HCT116 (cell line): ENCODE measurements around the gene IL1B. TPM values are rescaled to one million over a fixed set of nuclear protein-coding genes. Genes with fewer than 3 reads are reported as not detected.
A peak's percentile ranks its signal among the peaks of the same experiment; 100 is the strongest.

Source experiments
- ATAC-seq: fragments of 200-7000 bp; cut with Tn5 transposase; 2 replicates; pipeline ENCODE4 v1.9.1; 2020; ENCODE audit warnings: mild to moderate bottlenecking, moderate library complexity
- BruUV-seq: library from RNA; stranded (reverse); fragments of 400-500 nt; replicated peaks from 2 replicates; lab custom pipeline; 2021; lab: Mats Ljungman, UMichigan
- CTCF ChIA-PET: fragments of 300-600 bp; sonication (Branson Sonifier 250); formaldehyde crosslinking; loops from one replicate; lab custom pipeline; 2021; ENCODE audit warnings: antibody characterized with exemption; lab: Charles Lee
- POLR2A ChIA-PET: fragments of 300-600, 350-600 bp; sonication (Branson Sonifier 250); formaldehyde crosslinking; loops from one replicate; lab custom pipeline; 2021; ENCODE audit warnings: antibody characterized with exemption; lab: Charles Lee
- RAD21 ChIA-PET, 2 experiments: fragments of 300-600 bp; sonication (Branson Sonifier 250); formaldehyde crosslinking; loops; one replicate each; lab custom pipeline; 2023; ENCODE audit warnings: low total read pairs in 2 of 2; ENCODE audit not compliant: uncharacterized antibody in 2 of 2, unreplicated experiment in 2 of 2, low non-redundant PET in 1 of 2; lab: Charles Lee
- DNase-seq: peaks from one replicate; pipeline ENCODE4 v3.0.0-alpha.2; 2010; ENCODE audit warnings: low read depth, low spot score
- H2AFZ ChIP-seq: fragments of 200-600 bp; shearing (Covaris generic), sonication (generic); 2 replicates; pipeline ENCODE4 v1.6.1; 2017; ENCODE audit warnings: low read depth, mixed run types, mixed read lengths, antibody characterized with exemption, low read length; ENCODE audit not compliant: poor library complexity, severe bottlenecking
- H3K27ac ChIP-seq: 2 replicates; pipeline ENCODE4 v1.5.1; 2012; ENCODE audit warnings: low read depth, low read length
- H3K27me3 ChIP-seq: fragments of 200-600 bp; sonication (generic); 2 replicates; pipeline ENCODE4 v1.6.1; 2016; ENCODE audit warnings: mixed run types, low read length, mixed read lengths; ENCODE audit not compliant: insufficient read depth
- H3K36me3 ChIP-seq, 2 experiments: fragments of 200-500 bp in 1 of 2; fragments of 200-600 bp in 1 of 2; sonication (Bioruptor generic) in 1 of 2; sonication (generic) in 1 of 2; 2 replicates each; pipeline versions ENCODE4 v1.5.1 to v1.6.1; 2014 to 2016; ENCODE audit warnings: low read length in 2 of 2, inconsistent platforms in 1 of 2, mixed read lengths in 1 of 2, mixed run types in 1 of 2; ENCODE audit not compliant: insufficient read depth in 2 of 2, control insufficient read depth in 1 of 2
- H3K4me1 ChIP-seq, 2 experiments: fragments of 200-600 bp in 1 of 2; sonication (generic) in 1 of 2; 2 replicates each; pipeline versions ENCODE4 v1.5.1 to v1.6.1; 2012 to 2017; ENCODE audit warnings: low read length in 2 of 2, inconsistent platforms in 1 of 2, mild to moderate bottlenecking in 1 of 2, mixed read lengths in 1 of 2, mixed run types in 1 of 2, moderate library complexity in 1 of 2; ENCODE audit not compliant: insufficient read depth in 2 of 2, control insufficient read depth in 1 of 2
- H3K4me2 ChIP-seq: fragments of 200-600 bp; sonication (generic); 2 replicates; pipeline ENCODE4 v1.6.1; 2017; ENCODE audit warnings: mixed run types, low read length, mixed read lengths
- H3K4me3 ChIP-seq, 2 experiments: fragments of 200-600 bp in 1 of 2; sonication (generic) in 1 of 2; replicated peaks in 1 of 2; 2 replicates each; pipeline ENCODE4 v1.5.1; 2011 to 2016; ENCODE audit warnings: low read length in 2 of 2, control low read depth in 1 of 2, low read depth in 1 of 2, mild to moderate bottlenecking in 1 of 2, mixed read lengths in 1 of 2, mixed run types in 1 of 2
- H3K79me2 ChIP-seq: fragments of 200-600 bp; sonication (generic); 2 replicates; pipeline ENCODE4 v1.6.1; 2017; ENCODE audit warnings: mild to moderate bottlenecking, mixed run types, low read length, moderate library complexity, mixed read lengths; ENCODE audit not compliant: insufficient read depth
- H3K9ac ChIP-seq: fragments of 200-600 bp; sonication (generic); 2 replicates; pipeline ENCODE4 v1.6.1; 2016; ENCODE audit warnings: low read length, mixed read lengths
- H3K9me2 ChIP-seq: fragments of 200-600 bp; sonication (generic), shearing (Covaris generic); 2 replicates; pipeline ENCODE4 v1.6.1; 2017; ENCODE audit warnings: mixed run types, mild to moderate bottlenecking, moderate library complexity; ENCODE audit not compliant: insufficient read depth
- H3K9me3 ChIP-seq, 2 experiments: fragments of 200-500 bp in 1 of 2; fragments of 200-600 bp in 1 of 2; sonication (Bioruptor generic) in 1 of 2; sonication (generic) in 1 of 2; 2 replicates each; pipeline ENCODE4 v1.6.1; 2014 to 2017; ENCODE audit warnings: low read length in 2 of 2, mixed read lengths in 2 of 2, inconsistent platforms in 1 of 2, low read depth in 1 of 2, mild to moderate bottlenecking in 1 of 2, mixed run types in 1 of 2, moderate library complexity in 1 of 2; ENCODE audit not compliant: control insufficient read depth in 1 of 2, insufficient read depth in 1 of 2
- H4K20me1 ChIP-seq: fragments of 200-600 bp; sonication (generic), shearing (Covaris generic); 2 replicates; pipeline ENCODE4 v1.6.1; 2017; ENCODE audit warnings: mixed run types, mild to moderate bottlenecking, moderate library complexity; ENCODE audit not compliant: insufficient read depth
- FOSL1 ChIP-seq: IDR thresholded peaks from 2 replicates; pipeline ENCODE4 v1.6.1; 2012; ENCODE audit warnings: low read depth
- JUND ChIP-seq: IDR thresholded peaks from 2 replicates; pipeline ENCODE4 v1.6.1; 2012
- ZFX ChIP-seq: fragments of 450-650 bp; IDR thresholded peaks from 2 replicates; pipeline ENCODE4 v1.6.1; 2017
- intact Hi-C: fragments of 100-400 bp; cut with micrococcal nuclease; formaldehyde crosslinking; loops from 2 replicates; pipeline ENCODE4 v1.10.0; 2022
- total RNA-seq: library from RNA; stranded (reverse); gene quantifications from one replicate; pipeline ENCODE4 v1.2.1, GENCODE V29; 2021; ENCODE audit not compliant: unreplicated experiment
- TF ChIP-seq, protein P1 (sequence below): IDR thresholded peaks from 2 replicates; pipeline ENCODE4 v1.6.1; 2012; ENCODE audit warnings: low read depth
- TF ChIP-seq, protein P2 (sequence below): IDR thresholded peaks from 2 replicates; pipeline ENCODE4 v1.6.1; 2012

The IL1B gene
- total RNA-seq, 1 experiment from 2014 or later = not detected

DNA sequence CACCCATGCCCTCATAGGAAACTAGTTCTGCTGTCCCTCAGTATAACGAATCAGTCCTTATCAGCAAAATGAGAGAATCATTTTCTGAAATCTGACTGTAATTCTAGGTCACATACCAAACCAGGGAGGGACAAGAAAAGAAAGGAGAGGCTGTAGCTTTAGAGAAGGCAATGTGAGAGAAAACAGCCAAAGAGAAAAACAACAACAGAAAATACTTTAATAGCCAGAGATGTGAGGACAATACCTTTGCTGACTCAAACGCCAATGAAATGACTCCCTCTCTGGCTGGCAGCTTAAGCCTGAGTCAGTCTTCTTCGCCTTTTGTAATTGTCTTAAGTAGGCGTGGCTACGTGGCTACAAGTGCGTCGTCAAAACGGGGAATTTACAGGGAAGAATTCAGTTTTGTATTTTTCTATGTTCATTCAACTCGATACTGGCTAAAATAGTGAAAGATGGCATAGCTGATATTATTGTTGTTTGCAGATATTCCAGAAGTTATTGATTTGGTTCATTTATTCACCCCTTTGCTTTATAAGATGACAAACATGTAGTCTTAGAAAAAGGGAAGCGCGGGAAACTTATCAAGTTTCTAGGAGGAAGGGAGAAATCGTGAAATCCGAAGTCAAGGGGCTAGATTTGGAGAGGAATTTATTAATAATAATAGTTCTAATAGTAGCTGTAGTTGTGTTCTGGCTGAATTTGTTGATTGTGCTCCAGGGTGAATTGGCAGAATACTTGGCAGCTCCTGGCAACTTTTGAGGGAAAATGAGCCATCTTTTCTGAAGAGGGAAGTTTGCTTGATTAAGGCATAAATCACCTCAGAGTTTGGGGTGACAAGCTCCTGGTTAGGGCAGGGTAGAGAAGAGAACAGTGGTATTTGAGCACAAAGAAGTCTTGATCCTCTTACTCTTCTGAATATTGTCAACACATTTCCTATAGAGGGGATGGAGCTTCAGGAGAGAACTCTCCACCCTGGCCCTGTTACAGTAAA is 52.1 kb downstream of the IL1B start, which contains the start of gene IL1A:
TSS of gene IL1A (minus strand) at position 295 of the 991 bp plus-strand sequence. CDS start 723 bp downstream, outside the sequence.
- no TSS peak for BruUV-seq
- no peaks in the 10 kb centered on the region for H3K27me3 ChIP-seq

More for the DNA sequence above, 52.1 kb downstream of the IL1B start, which contains the start of gene IL1A:
- H3K4me1 ChIP-seq = peaks cover 0 to 10% of the 10 kb centered on the region in 2 experiments; a peak in 2 of 4 replicates
- ChIA-PET RAD21 (no interaction called here), POLR2A (no interaction called here), CTCF (interaction anchor here (0.7 kb wide), 1 partner anchor 157 kb away, joined by 3 read pairs; no protein-coding TSS in a partner anchor)
- ATAC-seq = peak; percentile 81
- no peaks in the 10 kb centered on the region for H4K20me1 ChIP-seq
- H3K4me2 ChIP-seq = peak within 1 kb of the TSS; percentile 63
- peak within 1 kb of the TSS in 1 of 2 experiments; percentile 27; a peak in 2 of 4 replicates for H3K4me3 ChIP-seq
- peak within 1 kb of the TSS; percentile 66 for H2AFZ ChIP-seq
- no peaks in the 10 kb centered on the region for H3K9me3 ChIP-seq
- TF ChIP-seq, protein P1, sequence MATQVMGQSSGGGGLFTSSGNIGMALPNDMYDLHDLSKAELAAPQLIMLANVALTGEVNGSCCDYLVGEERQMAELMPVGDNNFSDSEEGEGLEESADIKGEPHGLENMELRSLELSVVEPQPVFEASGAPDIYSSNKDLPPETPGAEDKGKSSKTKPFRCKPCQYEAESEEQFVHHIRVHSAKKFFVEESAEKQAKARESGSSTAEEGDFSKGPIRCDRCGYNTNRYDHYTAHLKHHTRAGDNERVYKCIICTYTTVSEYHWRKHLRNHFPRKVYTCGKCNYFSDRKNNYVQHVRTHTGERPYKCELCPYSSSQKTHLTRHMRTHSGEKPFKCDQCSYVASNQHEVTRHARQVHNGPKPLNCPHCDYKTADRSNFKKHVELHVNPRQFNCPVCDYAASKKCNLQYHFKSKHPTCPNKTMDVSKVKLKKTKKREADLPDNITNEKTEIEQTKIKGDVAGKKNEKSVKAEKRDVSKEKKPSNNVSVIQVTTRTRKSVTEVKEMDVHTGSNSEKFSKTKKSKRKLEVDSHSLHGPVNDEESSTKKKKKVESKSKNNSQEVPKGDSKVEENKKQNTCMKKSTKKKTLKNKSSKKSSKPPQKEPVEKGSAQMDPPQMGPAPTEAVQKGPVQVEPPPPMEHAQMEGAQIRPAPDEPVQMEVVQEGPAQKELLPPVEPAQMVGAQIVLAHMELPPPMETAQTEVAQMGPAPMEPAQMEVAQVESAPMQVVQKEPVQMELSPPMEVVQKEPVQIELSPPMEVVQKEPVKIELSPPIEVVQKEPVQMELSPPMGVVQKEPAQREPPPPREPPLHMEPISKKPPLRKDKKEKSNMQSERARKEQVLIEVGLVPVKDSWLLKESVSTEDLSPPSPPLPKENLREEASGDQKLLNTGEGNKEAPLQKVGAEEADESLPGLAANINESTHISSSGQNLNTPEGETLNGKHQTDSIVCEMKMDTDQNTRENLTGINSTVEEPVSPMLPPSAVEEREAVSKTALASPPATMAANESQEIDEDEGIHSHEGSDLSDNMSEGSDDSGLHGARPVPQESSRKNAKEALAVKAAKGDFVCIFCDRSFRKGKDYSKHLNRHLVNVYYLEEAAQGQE = no peak
- TF ChIP-seq ZFX (no peak), FOSL1 (peak; percentile 24; the same call in 1 of the 2 replicates), JUND (0 out of 2 replicates have a peak, but pooled peaks have one; percentile 14)
- TF ChIP-seq, protein P2, sequence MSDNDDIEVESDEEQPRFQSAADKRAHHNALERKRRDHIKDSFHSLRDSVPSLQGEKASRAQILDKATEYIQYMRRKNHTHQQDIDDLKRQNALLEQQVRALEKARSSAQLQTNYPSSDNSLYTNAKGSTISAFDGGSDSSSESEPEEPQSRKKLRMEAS = 0 out of 2 replicates have a peak, but pooled peaks have one; percentile 15
- no peak within 1 kb of the TSS for H3K9ac ChIP-seq
- H3K79me2 ChIP-seq = no peaks in the 10 kb centered on the region
- DNase-seq = peak; percentile 40
- no peaks in the 10 kb centered on the region for H3K9me2 ChIP-seq
- intact Hi-C loops = no loop called here
- H3K36me3 ChIP-seq = no peaks in the 10 kb centered on the region
- no peak within 1 kb of the TSS for H3K27ac ChIP-seq
